Spleen (tissue), 7 donors: ENCODE measurements around the gene COMMD9.

Experiments
- CTCF ChIP-seq, 11 experiments: fragments of 200-600 bp in 7 of 11; fragments of 450-650 bp in 4 of 11; sonication (generic) in 4 of 11; IDR thresholded peaks in 8 of 11; conservative IDR thresholded peaks in 3 of 11; 1 replicate in 7 of 11; 2 replicates in 4 of 11; pipeline versions ENCODE4 v1.4.0 to v1.8.0; 2016 to 2021; ENCODE audit warnings: antibody characterized with exemption in 11 of 11, inconsistent platforms in 4 of 11, mild to moderate bottlenecking in 1 of 11
- POLR2A ChIP-seq, 3 donors: fragments of 450-650 bp; IDR thresholded peaks; one replicate each; pipeline ENCODE4 v1.5.1; 2017; ENCODE audit warnings: antibody characterized with exemption in 3 of 3, mild to moderate bottlenecking in 1 of 3
- donor health status: DM: no; HTN: no; CAD: no; lungs with moderate emphysema.
- donor health status: DM: no; HTN: no; CAD: no.
- donor health status: DM: no; HTN: no; CAD: no.

- no peak for TF ChIP-seq POLR2A (IDR thresholded peaks at IDR 0.05)
- TF ChIP-seq CTCF (IDR thresholded peaks at IDR 0.05 in 8 of 11, conservative IDR thresholded peaks at IDR 0.05 in 3 of 11), result no peak
Measured at GRCh38 chr11:36241497-36241896, 47.7 kb downstream of the COMMD9 start.
